Peyer's patch (tissue), 4 donors: ENCODE measurements around the gene ZFP14. TPM values are rescaled to one million over a fixed set of nuclear protein-coding genes. Genes with fewer than 3 reads are reported as not detected.
"Not testable (repeated sequence)": the region's sequence is repeated elsewhere in the genome, so short reads cannot be mapped to it uniquely, and the experiment has no call there.

Experiments used
- DNase-seq, 3 donors: peaks; one replicate each; pipeline ENCODE4 v3.0.0-alpha.2; 2017 to 2019
- H3K27ac ChIP-seq, 4 donors: fragments of 200-600 bp; sonication (generic); one replicate each; pipeline ENCODE4 v1.5.1; 2016 to 2019
- H3K27me3 ChIP-seq, 2 donors: fragments of 200-600 bp; sonication (generic); one replicate each; pipeline ENCODE4 v1.5.1; 2019
- H3K36me3 ChIP-seq, 3 donors: fragments of 200-600 bp; sonication (generic); one replicate each; pipeline ENCODE4 v1.5.1; 2016 to 2019
- H3K4me1 ChIP-seq, 4 donors: fragments of 200-600 bp; sonication (generic); one replicate each; pipeline ENCODE4 v1.5.1; 2016 to 2019
- H3K4me3 ChIP-seq, 4 donors: fragments of 200-600 bp; sonication (generic); 1 replicate in 3 of 4; 2 replicates in 1 of 4; pipeline ENCODE4 v1.5.1; 2016 to 2019; ENCODE audit warnings: mild to moderate bottlenecking in 1 of 4
- H3K9me3 ChIP-seq, 4 donors: fragments of 200-600 bp; sonication (generic); one replicate each; pipeline ENCODE4 v1.5.1; 2016 to 2019; ENCODE audit warnings: mild to moderate bottlenecking in 1 of 4
- POLR2A ChIP-seq, 2 donors: fragments of 450-650 bp; IDR thresholded peaks; one replicate each; pipeline ENCODE4 v1.5.1; 2017; ENCODE audit warnings: antibody characterized with exemption in 2 of 2, mild to moderate bottlenecking in 2 of 2, moderate library complexity in 2 of 2
- total RNA-seq, 4 donors: library from RNA; depleted of rRNA; stranded (reverse); fragments of >200 nt; gene quantifications; one replicate each; pipeline ENCODE4 v1.1.0, GENCODE V29; 2016
- TF ChIP-seq, protein P1 (sequence below), 6 experiments: fragments of 450-650 bp in 4 of 6; fragments of 200-600 bp in 2 of 6; sonication (generic) in 1 of 6; IDR thresholded peaks; one replicate each; pipeline ENCODE4 v1.5.1; 2017 to 2019; ENCODE audit warnings: antibody characterized with exemption in 6 of 6, mild to moderate bottlenecking in 3 of 6, moderate library complexity in 1 of 6

Gene ZFP14
- total RNA-seq, 4 donors from 2014 or later: 9.7 to 11.6 (median 11.1) TPM

DNA sequence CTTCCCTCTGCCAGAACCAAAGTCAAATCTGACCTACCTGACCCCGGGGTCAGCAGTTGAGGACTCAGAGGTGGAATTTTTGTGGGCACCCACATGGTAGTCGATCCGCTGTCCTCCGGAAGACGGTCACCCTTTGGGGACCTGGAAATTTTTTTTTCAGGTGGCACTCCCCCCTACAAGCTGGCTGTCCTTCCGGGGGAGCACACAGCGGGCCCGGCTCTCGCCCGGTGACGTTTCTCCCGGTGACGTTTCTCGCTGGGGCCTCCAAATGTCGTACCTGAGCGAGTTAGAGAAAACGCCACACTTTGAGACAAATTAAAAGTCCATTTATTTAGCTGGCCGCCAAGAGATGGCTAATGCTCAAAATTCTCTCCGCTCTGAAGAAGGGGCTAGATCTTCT lies 48.8 kb downstream of the ZFP14 start:
- no peak overlapping the region for H3K27ac ChIP-seq
- H3K27me3 ChIP-seq: no peaks in the 10 kb centered on the region
- H3K9me3 ChIP-seq: peaks cover 0 to 30% (median 0%) of the 10 kb centered on the region in 4 donors
- no peaks in the 10 kb centered on the region for H3K4me1 ChIP-seq
- H3K4me3 ChIP-seq: no peak overlapping the region
- DNase-seq: no peak
- TF ChIP-seq POLR2A (IDR thresholded peaks at IDR 0.05): no peak
- TF ChIP-seq, protein P1, sequence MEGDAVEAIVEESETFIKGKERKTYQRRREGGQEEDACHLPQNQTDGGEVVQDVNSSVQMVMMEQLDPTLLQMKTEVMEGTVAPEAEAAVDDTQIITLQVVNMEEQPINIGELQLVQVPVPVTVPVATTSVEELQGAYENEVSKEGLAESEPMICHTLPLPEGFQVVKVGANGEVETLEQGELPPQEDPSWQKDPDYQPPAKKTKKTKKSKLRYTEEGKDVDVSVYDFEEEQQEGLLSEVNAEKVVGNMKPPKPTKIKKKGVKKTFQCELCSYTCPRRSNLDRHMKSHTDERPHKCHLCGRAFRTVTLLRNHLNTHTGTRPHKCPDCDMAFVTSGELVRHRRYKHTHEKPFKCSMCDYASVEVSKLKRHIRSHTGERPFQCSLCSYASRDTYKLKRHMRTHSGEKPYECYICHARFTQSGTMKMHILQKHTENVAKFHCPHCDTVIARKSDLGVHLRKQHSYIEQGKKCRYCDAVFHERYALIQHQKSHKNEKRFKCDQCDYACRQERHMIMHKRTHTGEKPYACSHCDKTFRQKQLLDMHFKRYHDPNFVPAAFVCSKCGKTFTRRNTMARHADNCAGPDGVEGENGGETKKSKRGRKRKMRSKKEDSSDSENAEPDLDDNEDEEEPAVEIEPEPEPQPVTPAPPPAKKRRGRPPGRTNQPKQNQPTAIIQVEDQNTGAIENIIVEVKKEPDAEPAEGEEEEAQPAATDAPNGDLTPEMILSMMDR (IDR thresholded peaks at IDR 0.05): no peak
- peaks cover 0 to 8% (median 0%) of the 10 kb centered on the region in 3 donors for H3K36me3 ChIP-seq

DNA sequence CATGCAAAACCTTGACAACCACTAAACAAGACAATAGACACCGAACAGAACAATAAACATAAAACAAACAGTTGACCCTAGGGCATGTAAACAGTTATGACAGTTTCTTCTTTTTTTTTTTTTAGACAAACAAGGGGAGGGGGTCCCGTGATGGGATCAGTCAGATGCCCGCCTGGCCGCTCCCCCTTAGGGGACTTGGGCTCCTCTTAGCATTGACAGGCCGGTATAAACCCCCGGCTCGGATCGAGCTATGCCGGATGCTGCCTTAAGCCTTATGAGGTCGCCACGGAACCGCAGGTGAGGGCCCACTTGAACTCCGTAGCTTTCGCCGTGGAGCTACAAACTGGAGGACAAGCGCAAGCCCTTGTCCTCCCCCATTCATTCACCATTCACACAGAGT lies 49.5 kb downstream of the ZFP14 start:
- DNase-seq, H3K27me3 ChIP-seq, H3K4me1 ChIP-seq, H3K36me3 ChIP-seq, H3K27ac ChIP-seq, H3K4me3 ChIP-seq: not testable (repeated sequence)
- H3K9me3 ChIP-seq: peaks cover 0 to 30% (median 0%) of the 10 kb centered on the region in 4 donors

DNA sequence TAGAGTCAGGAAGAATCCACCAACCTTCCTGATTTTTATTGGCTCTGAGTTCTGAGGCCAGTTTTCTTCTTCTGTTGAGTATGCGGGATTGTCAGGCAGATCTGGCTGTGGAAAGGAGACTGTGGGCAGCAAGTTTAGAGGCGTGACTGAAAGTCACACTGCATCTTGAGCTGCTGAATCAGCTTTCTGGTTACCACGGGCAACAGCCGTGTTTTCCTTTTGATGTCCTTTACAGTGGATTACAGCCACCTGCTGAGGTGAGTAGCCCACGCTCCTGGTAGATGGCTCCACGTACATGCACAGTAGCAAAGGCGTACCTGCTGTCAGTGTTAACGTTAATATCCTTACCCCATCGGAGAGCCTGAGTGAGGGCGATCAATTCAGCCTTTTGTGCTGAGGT lies 52.4 kb downstream of the ZFP14 start:
- peaks cover 0 to 26% (median 0%) of the 10 kb centered on the region in 4 donors for H3K9me3 ChIP-seq

DNA sequence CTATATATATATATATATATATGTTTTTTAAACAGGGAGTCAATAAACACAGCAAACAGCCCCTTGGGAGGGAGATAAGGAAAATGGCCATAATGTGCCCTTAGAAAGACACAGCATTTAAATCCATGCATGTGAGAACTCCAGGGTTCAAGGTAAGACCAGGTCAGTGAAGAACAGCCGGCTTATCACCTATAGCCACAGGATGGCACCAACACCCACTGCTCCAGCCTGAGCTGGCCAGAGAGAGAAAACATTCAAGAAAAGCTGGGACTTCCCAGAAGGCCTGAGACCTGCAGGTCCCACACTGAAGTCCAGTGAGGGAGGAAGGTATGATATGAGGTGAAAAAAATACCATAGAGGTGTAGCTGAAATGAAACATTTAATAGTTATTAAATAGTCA lies 63.8 kb downstream of the ZFP14 start:
- H3K4me1 ChIP-seq, H3K27ac ChIP-seq: not testable (repeated sequence)

More for the DNA sequence above, 52.4 kb downstream of the ZFP14 start:
- H3K4me3 ChIP-seq, H3K4me1 ChIP-seq, H3K36me3 ChIP-seq, DNase-seq, H3K27ac ChIP-seq, H3K27me3 ChIP-seq: not testable (repeated sequence)

DNA sequence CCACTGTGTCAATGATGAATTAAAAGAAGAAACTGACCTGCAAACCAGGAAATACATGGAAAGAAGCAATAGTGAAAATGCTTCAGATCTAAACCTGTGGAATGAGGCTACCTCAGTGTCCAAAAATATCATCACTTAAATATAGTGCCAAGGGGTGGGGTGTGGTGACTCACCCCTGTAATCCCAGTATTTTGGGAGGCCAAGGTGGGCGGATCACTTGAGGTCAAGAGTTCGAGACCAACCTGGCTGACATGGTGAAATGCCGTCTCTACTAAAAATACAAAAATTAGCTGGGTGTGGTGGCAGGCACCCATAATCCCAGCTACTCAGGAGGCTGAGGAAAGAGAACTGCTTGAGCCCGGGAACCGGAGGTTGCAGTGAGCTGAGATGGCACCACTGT lies 64.9 kb downstream of the ZFP14 start:
- H3K9me3 ChIP-seq, H3K27me3 ChIP-seq, H3K4me3 ChIP-seq, H3K4me1 ChIP-seq, H3K36me3 ChIP-seq, DNase-seq, H3K27ac ChIP-seq: not testable (repeated sequence)

More for the DNA sequence above, 63.8 kb downstream of the ZFP14 start:
- H3K9me3 ChIP-seq, H3K36me3 ChIP-seq, H3K4me3 ChIP-seq, H3K27me3 ChIP-seq, DNase-seq: not testable (repeated sequence)

DNA sequence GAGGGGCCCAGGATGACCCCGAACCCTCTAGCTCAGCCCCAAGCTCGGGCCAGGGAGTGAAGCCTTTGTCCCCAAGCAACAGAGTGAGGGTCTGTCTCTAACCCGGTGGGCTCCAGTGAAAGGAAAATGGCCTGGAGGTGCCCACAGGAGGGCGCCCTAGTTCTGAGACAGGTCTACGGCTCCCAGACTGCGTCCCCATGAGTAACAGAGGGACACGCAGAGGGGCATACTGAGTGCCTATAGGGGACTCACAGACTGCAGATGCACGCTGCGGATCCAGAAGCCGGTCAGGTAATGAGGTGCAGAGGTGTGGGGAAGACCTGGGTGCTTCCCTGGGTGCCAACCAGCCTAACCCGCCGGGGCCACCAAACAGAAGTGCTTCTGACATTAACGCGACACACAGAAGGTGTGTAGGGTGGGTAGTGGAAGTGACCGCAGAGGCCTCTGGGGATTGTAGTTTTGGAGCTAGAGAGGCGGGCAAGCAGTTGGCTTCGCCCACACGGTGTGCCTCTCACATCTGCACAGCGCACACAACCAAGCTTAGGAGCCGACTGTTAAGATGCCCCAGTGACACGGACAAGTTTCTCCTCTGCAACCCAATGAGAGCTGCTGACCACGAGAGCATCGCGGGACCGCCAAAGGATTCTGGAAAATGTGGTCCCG lies 67.8 kb downstream of the ZFP14 start:
- not testable (repeated sequence) for H3K9me3 ChIP-seq, H3K36me3 ChIP-seq, H3K27me3 ChIP-seq, H3K4me1 ChIP-seq, H3K4me3 ChIP-seq, H3K27ac ChIP-seq, DNase-seq

DNA sequence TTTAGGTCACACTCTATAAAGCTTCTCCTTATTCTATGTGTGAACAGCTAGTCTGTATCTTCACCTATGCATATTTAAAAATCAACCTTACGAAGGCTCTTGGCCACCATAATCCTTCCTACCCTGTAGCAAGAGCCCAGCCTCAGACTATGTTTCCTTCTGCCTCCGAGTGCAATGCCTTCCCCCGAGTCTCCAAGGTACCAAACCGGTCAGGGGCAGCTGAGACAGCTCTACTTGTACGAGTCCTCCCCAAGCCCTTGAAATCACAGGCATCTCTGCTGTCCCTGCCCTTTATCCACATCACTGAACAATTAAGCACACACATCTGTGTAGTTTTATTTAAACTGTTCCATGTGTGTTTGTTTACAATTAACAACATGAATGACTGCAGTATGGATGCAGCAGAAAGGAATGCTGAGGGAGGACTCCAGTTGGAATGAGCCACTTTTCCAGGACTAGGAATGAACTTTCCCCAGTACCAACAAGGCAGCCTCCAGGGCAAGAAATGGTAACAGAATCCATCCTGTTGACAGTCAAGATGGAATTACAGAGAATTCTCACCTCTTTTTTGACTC lies 68.5 kb downstream of the ZFP14 start:
- H3K27me3 ChIP-seq, H3K36me3 ChIP-seq, H3K4me1 ChIP-seq, H3K27ac ChIP-seq, DNase-seq, H3K9me3 ChIP-seq, H3K4me3 ChIP-seq: not testable (repeated sequence)

DNA sequence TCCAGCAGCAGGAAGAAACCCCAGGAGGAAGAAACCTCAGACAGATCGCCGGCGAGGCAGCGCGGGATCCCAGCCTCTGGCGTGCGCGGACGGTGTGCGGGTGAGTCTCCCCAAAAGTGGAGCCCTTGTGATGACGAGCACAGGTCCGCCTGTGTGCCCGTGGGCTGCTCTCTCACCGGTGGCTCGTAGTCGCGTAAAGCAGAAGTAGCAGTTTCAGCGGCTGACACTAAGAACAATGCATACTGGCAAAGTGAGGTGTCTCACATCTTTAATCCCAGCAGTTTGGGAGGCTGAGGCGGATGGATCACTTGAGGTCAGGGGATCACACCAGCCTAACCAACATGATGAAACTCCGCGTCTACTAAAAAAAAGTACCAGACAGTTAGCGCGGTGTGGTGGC lies 69.2 kb downstream of the ZFP14 start:
- peak overlapping the region in 1 of 4 donors; percentile 15 for H3K4me3 ChIP-seq
- not testable (repeated sequence) for H3K27me3 ChIP-seq, H3K4me1 ChIP-seq, H3K27ac ChIP-seq, H3K36me3 ChIP-seq, H3K9me3 ChIP-seq, DNase-seq

DNA sequence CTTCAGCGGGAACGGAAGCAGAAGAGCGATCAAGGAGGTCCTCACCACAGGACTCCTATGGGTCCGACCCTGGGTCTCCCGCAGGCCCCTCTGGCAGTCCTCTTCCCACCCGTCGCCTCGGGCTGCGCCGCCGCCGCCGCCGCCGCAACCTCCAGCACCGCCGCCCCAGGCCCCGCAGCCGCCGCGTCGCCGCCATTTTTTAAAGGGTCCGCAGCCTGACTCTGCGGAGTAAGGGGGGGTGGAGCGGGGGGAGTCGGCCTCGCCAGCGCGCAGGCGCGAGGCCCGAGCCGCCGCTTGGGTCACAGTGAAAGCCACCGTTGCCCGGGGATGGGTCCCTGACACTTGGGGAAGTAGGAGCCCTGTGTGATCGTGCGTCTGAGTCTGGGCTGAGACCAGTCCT lies 69.7 kb downstream of the ZFP14 start:
- not testable (repeated sequence) for H3K27ac ChIP-seq, H3K4me1 ChIP-seq, H3K27me3 ChIP-seq, DNase-seq, H3K36me3 ChIP-seq, H3K9me3 ChIP-seq
- H3K4me3 ChIP-seq: peak overlapping the region in 1 of 4 donors; percentile 20

DNA sequence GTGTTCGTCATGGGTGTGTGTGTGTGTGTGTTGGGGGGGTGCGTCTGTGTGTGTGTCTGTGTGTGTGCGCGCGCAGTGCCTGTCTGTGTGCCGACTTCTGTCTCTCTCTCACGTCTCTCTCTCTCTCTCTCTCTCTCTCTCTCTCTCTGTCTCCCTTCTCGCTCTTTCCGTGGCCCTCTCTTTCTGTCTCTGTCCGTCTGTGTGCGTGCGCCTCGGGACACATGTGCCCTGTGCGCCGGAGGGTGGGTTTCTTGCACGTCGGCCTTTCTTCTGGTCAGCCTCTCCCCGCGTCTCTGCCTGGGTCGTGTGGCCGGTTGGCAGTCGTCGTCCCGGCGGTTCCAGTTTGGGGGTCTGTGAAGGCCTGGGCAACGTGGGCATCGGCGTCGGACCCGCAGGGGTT lies 86.7 kb downstream of the ZFP14 start:
- H3K27me3 ChIP-seq, DNase-seq, H3K27ac ChIP-seq, H3K4me3 ChIP-seq, H3K36me3 ChIP-seq, H3K9me3 ChIP-seq, H3K4me1 ChIP-seq: not testable (repeated sequence)

Other genes starting within 250 kb of the ZFP14 start
- 100 to 1,000 TPM; 131 to 320 (median 263) TPM for gene CAPNS1, start 239.1 kb downstream of the ZFP14 start, total RNA-seq
- 10 to 100 TPM in 2 of 4 donors, 1 to 10 TPM in 2; 1.8 to 19.8 (median 6.6) TPM for gene COX7A1, start 226.8 kb downstream of the ZFP14 start, total RNA-seq
- 1 to 10 TPM; 3.0 to 9.2 (median 4.9) TPM for gene ZNF565, start 164.5 kb downstream of the ZFP14 start, total RNA-seq
- 10 to 100 TPM; 43.2 to 71.0 (median 43.6) TPM for gene ZNF146, start 164.1 kb downstream of the ZFP14 start, total RNA-seq
- 1 to 10 TPM; 1.0 to 9.1 (median 2.8) TPM for gene ZFP82, start 39.4 kb upstream of the ZFP14 start, total RNA-seq
- gene ZNF566, start 110.4 kb upstream of the ZFP14 start, total RNA-seq: 10 to 100 TPM in 3 of 4 donors, 1 to 10 TPM in 1; 5.8 to 39.6 (median 10.9) TPM
- gene ZNF260, start 149.1 kb upstream of the ZFP14 start, total RNA-seq: 10 to 100 TPM in 2 of 4 donors, 1 to 10 TPM in 2; 5.0 to 18.6 (median 10.8) TPM
- 10 to 100 TPM in 1 of 4 donors, 1 to 10 TPM in 3; 4.2 to 14.0 (median 5.8) TPM for gene ZNF529, start 194.1 kb upstream of the ZFP14 start, total RNA-seq
- 10 to 100 TPM in 2 of 4 donors, 1 to 10 TPM in 2; 1.2 to 16.5 (median 7.3) TPM for gene ZNF382, start 226.1 kb upstream of the ZFP14 start, total RNA-seq